Natural killer cell (primary cell): ENCODE results near the gene FAM209A. TPM values are rescaled to one million over a fixed set of nuclear protein-coding genes. Genes with fewer than 3 reads are reported as not detected.
"Not testable (repeated sequence)": the region's sequence is repeated elsewhere in the genome, so short reads cannot be mapped to it uniquely, and the experiment has no call there.

Experiments
- ATAC-seq, 3 donors: fragments of 150-1000 bp in 2 of 3; fragments of 200-7000 bp in 1 of 3; cut with Tn5 transposase; 1 replicate in 1 of 3; 2 replicates in 2 of 3; pipeline ENCODE4 v1.10.0; 2021; ENCODE audit warnings: mild to moderate bottlenecking in 2 of 3, moderate library complexity in 2 of 3
- DNase-seq, 2 donors: peaks; one replicate each; pipeline versions ENCODE4 v3.0.0 to v3.0.0-alpha.2; 2013 to 2021; ENCODE audit warnings: mixed read lengths in 1 of 2
- H3K27ac ChIP-seq: one replicate; pipeline ENCODE4 v1.5.1; 2013; ENCODE audit warnings: mild to moderate bottlenecking, low read length
- H3K27me3 ChIP-seq: one replicate; pipeline ENCODE4 v1.6.1; 2013; ENCODE audit warnings: low read length; ENCODE audit not compliant: control insufficient read depth, insufficient read depth
- H3K36me3 ChIP-seq: one replicate; pipeline ENCODE4 v1.6.1; 2013; ENCODE audit warnings: low read length; ENCODE audit not compliant: control insufficient read depth, insufficient read depth
- H3K4me1 ChIP-seq: one replicate; pipeline ENCODE4 v1.6.1; 2013; ENCODE audit warnings: low read length; ENCODE audit not compliant: control insufficient read depth, insufficient read depth
- H3K4me3 ChIP-seq: one replicate; pipeline ENCODE4 v1.5.1; 2013; ENCODE audit warnings: low read length
- H3K9me3 ChIP-seq: one replicate; pipeline ENCODE4 v1.6.1; 2013; ENCODE audit warnings: low read length; ENCODE audit not compliant: control insufficient read depth, insufficient read depth
- H3K27ac Mint-ChIP-seq, 2 donors: one replicate each; pipeline ENCODE4 v1.8.0; 2022; ENCODE audit warnings: mild to moderate bottlenecking in 2 of 2, mixed read lengths in 2 of 2, moderate library complexity in 1 of 2
- H3K27me3 Mint-ChIP-seq, 2 donors: one replicate each; pipeline ENCODE4 v1.8.0; 2022; ENCODE audit warnings: low read depth in 2 of 2, mixed read lengths in 2 of 2
- H3K36me3 Mint-ChIP-seq: one replicate; pipeline ENCODE4 v1.8.0; 2022; ENCODE audit warnings: mixed read lengths
- H3K4me1 Mint-ChIP-seq, 2 donors: one replicate each; pipeline ENCODE4 v1.8.0; 2022; ENCODE audit warnings: mixed read lengths in 2 of 2
- H3K4me3 Mint-ChIP-seq: one replicate; pipeline ENCODE4 v1.8.0; 2022; ENCODE audit warnings: mild to moderate bottlenecking, moderate library complexity, mixed read lengths
- H3K9me3 Mint-ChIP-seq, 2 donors: one replicate each; pipeline ENCODE4 v1.8.0; 2022; ENCODE audit warnings: mixed read lengths in 2 of 2
- WGBS: methylation state at CpG from one replicate; pipeline ENCODE4 v1.1.7; 2013; ENCODE audit warnings: missing lambda C conversion rate; ENCODE audit not compliant: insufficient coverage; 5-methylcytosine and 5-hydroxymethylcytosine counted together
- intact Hi-C: fragments of 100-400 bp; cut with micrococcal nuclease; formaldehyde crosslinking; loops from one replicate; pipeline ENCODE4 v1.14.2; 2022
- total RNA-seq, 4 donors: library from RNA; stranded (reverse); fragments of 120-200 nt in 1 of 4; gene quantifications; one replicate each; pipeline versions ENCODE4 v1.2.3 to v1.2.4, GENCODE V29; 2013 to 2022
- TF ChIP-seq, protein P1 (sequence below): fragments of 200-600 bp; IDR thresholded peaks from one replicate; pipeline ENCODE4 v1.8.0; 2022; ENCODE audit warnings: antibody characterized with exemption

Gene FAM209A
- total RNA-seq, 3 donors from 2014 or later (not counting 1 experiment from before 2014, with no cell fraction given) = 4.0 to 5.6 (median 5.4) TPM

GRCh38 chr20:56518721-56519398 is 5.7 kb upstream of the FAM209A start:
- intact Hi-C loops = no loop called here
- peaks cover 33% of the 10 kb centered on the region for H3K9me3 ChIP-seq
- H3K4me1 ChIP-seq = no peaks in the 10 kb centered on the region
- peaks cover 2 to 6% of the 10 kb centered on the region in 2 donors for H3K9me3 Mint-ChIP-seq
- peaks cover 0 to 4% of the 10 kb centered on the region in 2 donors for H3K4me1 Mint-ChIP-seq
- peak overlapping the region in 1 of 2 donors; percentile 16 for H3K27ac Mint-ChIP-seq
- H3K27me3 Mint-ChIP-seq = no peaks in the 10 kb centered on the region
- TF ChIP-seq, protein P1, sequence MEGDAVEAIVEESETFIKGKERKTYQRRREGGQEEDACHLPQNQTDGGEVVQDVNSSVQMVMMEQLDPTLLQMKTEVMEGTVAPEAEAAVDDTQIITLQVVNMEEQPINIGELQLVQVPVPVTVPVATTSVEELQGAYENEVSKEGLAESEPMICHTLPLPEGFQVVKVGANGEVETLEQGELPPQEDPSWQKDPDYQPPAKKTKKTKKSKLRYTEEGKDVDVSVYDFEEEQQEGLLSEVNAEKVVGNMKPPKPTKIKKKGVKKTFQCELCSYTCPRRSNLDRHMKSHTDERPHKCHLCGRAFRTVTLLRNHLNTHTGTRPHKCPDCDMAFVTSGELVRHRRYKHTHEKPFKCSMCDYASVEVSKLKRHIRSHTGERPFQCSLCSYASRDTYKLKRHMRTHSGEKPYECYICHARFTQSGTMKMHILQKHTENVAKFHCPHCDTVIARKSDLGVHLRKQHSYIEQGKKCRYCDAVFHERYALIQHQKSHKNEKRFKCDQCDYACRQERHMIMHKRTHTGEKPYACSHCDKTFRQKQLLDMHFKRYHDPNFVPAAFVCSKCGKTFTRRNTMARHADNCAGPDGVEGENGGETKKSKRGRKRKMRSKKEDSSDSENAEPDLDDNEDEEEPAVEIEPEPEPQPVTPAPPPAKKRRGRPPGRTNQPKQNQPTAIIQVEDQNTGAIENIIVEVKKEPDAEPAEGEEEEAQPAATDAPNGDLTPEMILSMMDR = no peak
- H3K4me3 ChIP-seq = no peak overlapping the region
- H3K36me3 ChIP-seq = peaks cover 46% of the 10 kb centered on the region
- H3K4me3 Mint-ChIP-seq = no peak overlapping the region
- ATAC-seq (no peak), DNase-seq (no peak)
- no peak overlapping the region for H3K27ac ChIP-seq
- no peaks in the 10 kb centered on the region for H3K27me3 ChIP-seq
- 97% methylated on average over 10 of the region's 10 CpGs for WGBS
- peaks cover 27% of the 10 kb centered on the region for H3K36me3 Mint-ChIP-seq

DNA sequence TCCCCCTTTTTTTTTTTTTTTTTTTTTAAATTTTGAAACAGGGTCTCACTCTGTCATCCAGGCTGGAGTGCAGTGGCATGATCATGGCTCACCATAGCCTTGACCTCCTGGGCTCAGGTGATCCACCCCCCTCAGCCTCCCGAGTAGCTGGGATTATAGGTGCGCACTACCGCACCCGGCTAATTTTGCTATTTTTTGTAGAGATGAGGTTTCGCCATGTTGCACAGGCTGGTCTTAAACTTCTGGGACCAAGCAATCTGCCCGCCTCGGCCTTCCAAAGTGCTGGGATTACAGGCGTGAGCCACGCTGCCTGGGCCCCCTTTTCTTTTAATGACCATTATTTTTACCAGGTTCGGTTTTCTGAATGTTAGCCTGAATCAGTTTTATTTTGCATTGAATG is 5.0 kb upstream of the FAM209A start:
- Mint-ChIP-seq H3K27ac (no peak overlapping the region), H3K4me1 (peaks cover 0 to 4% of the 10 kb centered on the region in 2 donors), H3K9me3 (peaks cover 2 to 6% of the 10 kb centered on the region in 2 donors), H3K36me3 (peaks cover 27% of the 10 kb centered on the region), H3K4me3 (no peak overlapping the region), H3K27me3 (no peaks in the 10 kb centered on the region)
- no peak for DNase-seq
- no peak overlapping the region for H3K27ac ChIP-seq
- no peaks in the 10 kb centered on the region for H3K27me3 ChIP-seq
- TF ChIP-seq, protein P1 = no peak
- intact Hi-C loops = no loop called here
- H3K4me3 ChIP-seq = no peak overlapping the region
- H3K9me3 ChIP-seq = peaks cover 33% of the 10 kb centered on the region
- ATAC-seq = no peak
- 98% methylated on average over 9 of the region's 10 CpGs for WGBS
- H3K4me1 ChIP-seq = no peaks in the 10 kb centered on the region
- H3K36me3 ChIP-seq = peaks cover 46% of the 10 kb centered on the region

DNA sequence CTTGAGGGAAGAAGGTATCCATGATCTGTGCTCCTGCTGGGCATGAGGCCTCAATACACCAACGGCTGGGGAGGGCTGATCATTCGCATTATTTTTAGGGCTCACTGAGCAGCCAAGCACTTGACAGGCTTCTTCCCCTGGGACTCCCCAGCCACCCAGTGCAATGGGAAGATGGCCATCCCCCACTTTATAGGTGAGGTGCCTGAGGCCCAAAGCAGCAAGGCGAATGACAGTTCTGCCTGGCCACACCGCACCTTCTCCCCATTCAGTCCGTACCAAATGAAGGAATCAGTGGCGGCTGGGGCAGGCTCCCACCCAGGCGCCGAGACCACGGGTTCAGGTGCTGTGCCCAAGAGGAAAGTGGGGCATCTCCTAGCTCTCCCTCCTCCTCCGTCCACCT is 4.4 kb upstream of the FAM209A start:
- H3K36me3 ChIP-seq = peaks cover 46% of the 10 kb centered on the region
- intact Hi-C loops = no loop called here

GRCh38 chr20:56520746-56521354 is 3.7 kb upstream of the FAM209A start:
- H3K9me3 Mint-ChIP-seq, H3K4me1 ChIP-seq, H3K4me3 ChIP-seq, DNase-seq, H3K27ac ChIP-seq, H3K27me3 ChIP-seq, intact Hi-C loops, H3K27me3 Mint-ChIP-seq, H3K4me1 Mint-ChIP-seq, H3K4me3 Mint-ChIP-seq, ATAC-seq: not testable (repeated sequence)
- Histone ChIP-seq H3K9me3 (peaks cover 33% of the 10 kb centered on the region), H3K36me3 (peaks cover 42% of the 10 kb centered on the region)
- Mint-ChIP-seq H3K27ac (peak overlapping the region in 1 of 2 donors; percentile 26), H3K36me3 (peaks cover 27% of the 10 kb centered on the region)
- 96% methylated on average over 13 of the region's 13 CpGs for WGBS

More for the DNA sequence above, 4.4 kb upstream of the FAM209A start:
- DNase-seq (no peak), ATAC-seq (no peak)
- no peak overlapping the region for H3K4me3 Mint-ChIP-seq
- no peaks in the 10 kb centered on the region for H3K27me3 Mint-ChIP-seq
- peaks cover 27% of the 10 kb centered on the region for H3K36me3 Mint-ChIP-seq
- H3K4me3 ChIP-seq = no peak overlapping the region
- H3K9me3 ChIP-seq = peaks cover 33% of the 10 kb centered on the region
- peaks cover 2 to 6% of the 10 kb centered on the region in 2 donors for H3K9me3 Mint-ChIP-seq
- no peaks in the 10 kb centered on the region for H3K27me3 ChIP-seq
- peak overlapping the region in 1 of 2 donors; percentile 26 for H3K27ac Mint-ChIP-seq
- TF ChIP-seq, protein P1 = no peak
- peaks cover 0 to 4% of the 10 kb centered on the region in 2 donors for H3K4me1 Mint-ChIP-seq
- WGBS = 98% methylated on average over 9 of the region's 10 CpGs
- no peak overlapping the region for H3K27ac ChIP-seq
- H3K4me1 ChIP-seq = no peaks in the 10 kb centered on the region
